ENCODE measurements around the gene TEX53.

Gene TEX53

GRCh38 chr9:114662081-114662989 is 4.7 kb upstream of the TEX53 start:
- Histone ChIP-seq H3K4me3 (ENCODE audit: low read depth, low read length) (no peak overlapping the region), H3K27me3 (ENCODE audit: control insufficient read depth, insufficient read depth, low read length) (no peaks in the 10 kb centered on the region), H3K9me3 (ENCODE audit: control insufficient read depth, insufficient read depth, low read length) (no peaks in the 10 kb centered on the region), H3K4me1 (ENCODE audit: control insufficient read depth, insufficient read depth, low read length) (peaks cover 6% of the 10 kb centered on the region), H3K36me3 (ENCODE audit: control insufficient read depth, insufficient read depth, low read length) (no peaks in the 10 kb centered on the region), H3K9ac (ENCODE audit: low read depth, low read length) (no peak overlapping the region)

DNA sequence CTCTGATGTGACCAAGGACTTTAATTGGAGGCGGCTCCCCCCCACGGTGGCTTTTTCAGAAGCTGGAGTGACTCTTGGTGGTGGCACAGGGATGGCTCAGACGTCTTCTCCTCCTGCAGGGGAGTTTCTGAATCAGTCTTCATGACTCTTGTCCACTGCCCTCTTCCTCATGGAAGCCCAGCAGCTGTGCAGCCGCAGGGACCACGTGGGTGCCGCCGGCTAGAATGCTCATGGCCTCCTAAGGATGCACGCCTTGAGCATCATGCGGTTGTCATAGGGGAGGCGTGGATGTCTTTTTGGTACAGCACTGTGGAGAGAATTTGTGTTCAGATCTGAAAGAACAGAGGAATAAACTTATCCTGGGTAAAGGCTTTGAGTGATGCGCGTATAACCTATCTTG is 1.3 kb downstream of the TEX53 start:
- Histone ChIP-seq H3K4me3 (ENCODE audit: low read depth, low read length) (no peak overlapping the region), H3K36me3 (ENCODE audit: control insufficient read depth, insufficient read depth, low read length) (no peaks in the 10 kb centered on the region), H3K9ac (ENCODE audit: low read depth, low read length) (no peak overlapping the region), H3K27me3 (ENCODE audit: control insufficient read depth, insufficient read depth, low read length) (no peaks in the 10 kb centered on the region), H3K9me3 (ENCODE audit: control insufficient read depth, insufficient read depth, low read length) (no peaks in the 10 kb centered on the region), H3K4me1 (ENCODE audit: control insufficient read depth, insufficient read depth, low read length) (no peaks in the 10 kb centered on the region)

DNA sequence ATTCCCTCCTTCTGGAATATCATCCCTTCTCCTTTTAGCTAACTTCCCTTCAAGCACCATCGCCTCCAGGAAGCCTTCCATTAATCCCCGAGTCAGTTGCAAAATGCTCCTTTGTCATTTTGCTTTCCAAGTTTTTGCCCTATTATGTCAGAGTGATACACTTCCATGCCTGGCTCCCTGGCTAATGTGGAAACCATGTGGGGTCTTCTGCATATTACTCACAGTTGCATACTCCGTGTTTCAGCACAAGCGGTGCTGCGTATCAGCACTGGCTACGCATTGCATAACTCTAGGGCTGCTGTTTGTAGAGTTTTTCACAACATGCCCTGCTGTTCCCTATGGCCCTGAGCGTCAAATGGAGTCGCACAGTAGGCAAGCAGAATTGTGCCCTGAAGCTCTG is 1.9 kb downstream of the TEX53 start:
- H3K4me1 ChIP-seq (ENCODE audit: control insufficient read depth, insufficient read depth, low read length) = no peaks in the 10 kb centered on the region
- H3K27me3 ChIP-seq (ENCODE audit: control insufficient read depth, insufficient read depth, low read length) = no peaks in the 10 kb centered on the region
- no peak overlapping the region for H3K9ac ChIP-seq (ENCODE audit: low read depth, low read length)
- no peak overlapping the region for H3K4me3 ChIP-seq (ENCODE audit: low read depth, low read length)
- H3K36me3 ChIP-seq (ENCODE audit: control insufficient read depth, insufficient read depth, low read length) = no peaks in the 10 kb centered on the region
- H3K9me3 ChIP-seq (ENCODE audit: control insufficient read depth, insufficient read depth, low read length) = no peaks in the 10 kb centered on the region

DNA sequence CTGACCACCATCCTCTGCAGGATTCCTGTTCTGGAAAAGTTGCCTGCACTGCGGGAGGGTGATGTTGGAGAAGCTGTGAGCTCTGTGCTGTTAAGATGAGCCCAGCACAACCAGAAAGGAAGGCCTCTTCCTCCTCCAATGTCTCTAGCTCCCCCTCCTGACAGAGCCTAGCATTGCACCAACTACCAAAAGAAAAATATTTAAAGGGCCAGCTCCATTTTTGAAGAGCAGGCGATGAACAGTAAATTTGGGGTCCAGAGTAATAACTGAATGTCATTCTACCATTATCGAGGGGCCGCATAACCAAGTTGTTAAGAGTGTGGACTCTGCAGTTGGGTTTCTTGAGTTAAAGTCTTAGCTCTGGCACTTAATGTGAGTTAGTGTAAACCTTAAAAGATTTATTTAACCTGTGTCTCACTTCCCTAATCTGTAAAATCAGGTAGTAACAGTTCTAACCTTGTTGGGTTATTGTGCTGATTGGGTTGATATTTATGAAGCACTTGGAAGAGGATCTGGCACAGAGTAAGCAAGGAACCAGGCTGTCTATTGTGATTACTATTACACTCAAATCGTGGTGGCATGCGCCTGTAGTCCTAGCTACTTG is 3.9 kb downstream of the TEX53 start:
- no peak overlapping the region for H3K9ac ChIP-seq (ENCODE audit: low read depth, low read length)
- H3K4me3 ChIP-seq (ENCODE audit: low read depth, low read length) = no peak overlapping the region

DNA sequence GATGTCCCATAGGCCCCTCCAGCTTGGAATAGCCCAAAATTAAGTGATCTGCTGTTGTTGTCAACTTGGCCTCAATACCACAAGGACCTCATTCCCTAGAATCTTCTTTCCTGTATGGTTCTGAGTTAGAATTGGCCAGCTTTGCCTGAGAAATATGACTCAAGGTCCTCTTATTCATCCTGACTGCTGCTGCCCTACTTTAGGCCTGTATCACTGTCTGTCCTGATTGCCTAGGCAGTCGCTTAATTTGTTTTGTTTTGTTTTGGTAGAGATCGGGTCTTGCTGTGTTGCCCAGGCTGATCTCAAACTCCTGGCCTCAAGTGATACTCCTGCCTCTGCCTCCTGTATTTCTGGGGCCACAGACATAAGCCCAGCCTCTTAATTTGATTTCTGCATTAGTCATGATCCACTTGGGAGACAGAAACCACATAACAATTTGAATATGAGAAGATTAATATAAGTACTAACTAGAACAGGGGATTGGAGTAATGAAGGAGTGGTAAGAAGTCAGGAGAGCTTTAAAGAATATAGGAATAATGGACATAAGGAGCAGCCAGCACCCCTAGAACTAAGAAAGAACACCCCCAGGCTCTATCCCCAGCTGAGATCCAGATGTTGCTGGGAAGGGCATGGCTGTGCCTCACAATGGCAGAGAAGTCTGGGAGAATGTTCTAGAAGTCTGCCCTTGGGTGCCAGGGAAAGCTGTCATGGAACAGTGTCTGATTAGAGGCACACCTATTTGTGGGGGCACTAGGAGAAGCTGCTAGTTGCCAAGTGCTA is 4.6 kb downstream of the TEX53 start:
- Histone ChIP-seq H3K36me3 (ENCODE audit: control insufficient read depth, insufficient read depth, low read length) (no peaks in the 10 kb centered on the region), H3K27me3 (ENCODE audit: control insufficient read depth, insufficient read depth, low read length) (no peaks in the 10 kb centered on the region), H3K4me1 (ENCODE audit: control insufficient read depth, insufficient read depth, low read length) (no peaks in the 10 kb centered on the region), H3K9ac (ENCODE audit: low read depth, low read length) (no peak overlapping the region), H3K9me3 (ENCODE audit: control insufficient read depth, insufficient read depth, low read length) (no peaks in the 10 kb centered on the region), H3K4me3 (ENCODE audit: low read depth, low read length) (no peak overlapping the region)

More for the DNA sequence above, 3.9 kb downstream of the TEX53 start:
- Histone ChIP-seq H3K9me3 (ENCODE audit: control insufficient read depth, insufficient read depth, low read length) (no peaks in the 10 kb centered on the region), H3K4me1 (ENCODE audit: control insufficient read depth, insufficient read depth, low read length) (no peaks in the 10 kb centered on the region), H3K27me3 (ENCODE audit: control insufficient read depth, insufficient read depth, low read length) (no peaks in the 10 kb centered on the region), H3K36me3 (ENCODE audit: control insufficient read depth, insufficient read depth, low read length) (no peaks in the 10 kb centered on the region)

- no peaks in the 10 kb centered on the region for H3K4me1 ChIP-seq (ENCODE audit: control insufficient read depth, insufficient read depth, low read length)
- H3K4me3 ChIP-seq (ENCODE audit: low read depth, low read length) = no peak overlapping the region
- H3K36me3 ChIP-seq (ENCODE audit: control insufficient read depth, insufficient read depth, low read length) = peaks cover 14% of the 10 kb centered on the region
- H3K9ac ChIP-seq (ENCODE audit: low read depth, low read length) = no peak overlapping the region
- H3K27me3 ChIP-seq (ENCODE audit: control insufficient read depth, insufficient read depth, low read length) = no peaks in the 10 kb centered on the region
- no peaks in the 10 kb centered on the region for H3K9me3 ChIP-seq (ENCODE audit: control insufficient read depth, insufficient read depth, low read length)
Measured at GRCh38 chr9:114643896-114644295, 13.7 kb downstream of the TEX53 start.

- no peaks in the 10 kb centered on the region for H3K27me3 ChIP-seq (ENCODE audit: control insufficient read depth, insufficient read depth, low read length)
- peaks cover 18% of the 10 kb centered on the region for H3K36me3 ChIP-seq (ENCODE audit: control insufficient read depth, insufficient read depth, low read length)
- no peak overlapping the region for H3K9ac ChIP-seq (ENCODE audit: low read depth, low read length)
- H3K4me3 ChIP-seq (ENCODE audit: low read depth, low read length) = no peak overlapping the region
- no peaks in the 10 kb centered on the region for H3K9me3 ChIP-seq (ENCODE audit: control insufficient read depth, insufficient read depth, low read length)
- H3K4me1 ChIP-seq (ENCODE audit: control insufficient read depth, insufficient read depth, low read length) = no peaks in the 10 kb centered on the region
Measured at GRCh38 chr9:114643001-114643400, 14.6 kb downstream of the TEX53 start.

DNA sequence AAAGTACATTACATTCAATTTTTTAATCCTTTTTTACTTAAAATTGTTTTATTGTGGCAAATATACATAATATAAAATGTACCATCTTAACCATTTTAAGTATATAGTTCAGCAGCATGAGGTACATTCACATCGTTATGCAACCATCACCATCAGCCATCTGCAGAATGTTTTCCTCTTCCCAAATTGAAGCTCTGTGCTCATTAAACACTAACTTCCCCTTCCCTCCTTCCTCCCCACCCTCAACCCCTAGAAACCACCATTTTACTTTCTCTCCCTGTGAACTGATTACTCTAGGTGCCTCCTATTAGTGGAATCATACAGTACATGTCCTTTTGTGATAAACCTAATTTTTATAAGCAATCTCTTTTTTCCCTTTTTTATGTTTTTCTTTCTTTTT is 15.6 kb downstream of the TEX53 start:
- Histone ChIP-seq H3K36me3 (ENCODE audit: control insufficient read depth, insufficient read depth, low read length) (peaks cover 18% of the 10 kb centered on the region), H3K9me3 (ENCODE audit: control insufficient read depth, insufficient read depth, low read length) (no peaks in the 10 kb centered on the region), H3K27me3 (ENCODE audit: control insufficient read depth, insufficient read depth, low read length) (no peaks in the 10 kb centered on the region), H3K4me1 (ENCODE audit: control insufficient read depth, insufficient read depth, low read length) (no peaks in the 10 kb centered on the region), H3K9ac (ENCODE audit: low read depth, low read length) (no peak overlapping the region), H3K4me3 (ENCODE audit: low read depth, low read length) (no peak overlapping the region)

GRCh38 chr9:114638404-114638803 is 19.2 kb downstream of the TEX53 start:
- no peaks in the 10 kb centered on the region for H3K9me3 ChIP-seq (ENCODE audit: control insufficient read depth, insufficient read depth, low read length)
- no peak overlapping the region for H3K9ac ChIP-seq (ENCODE audit: low read depth, low read length)
- no peaks in the 10 kb centered on the region for H3K27me3 ChIP-seq (ENCODE audit: control insufficient read depth, insufficient read depth, low read length)
- peaks cover 8% of the 10 kb centered on the region for H3K36me3 ChIP-seq (ENCODE audit: control insufficient read depth, insufficient read depth, low read length)
- no peaks in the 10 kb centered on the region for H3K4me1 ChIP-seq (ENCODE audit: control insufficient read depth, insufficient read depth, low read length)
- no peak overlapping the region for H3K4me3 ChIP-seq (ENCODE audit: low read depth, low read length)

DNA sequence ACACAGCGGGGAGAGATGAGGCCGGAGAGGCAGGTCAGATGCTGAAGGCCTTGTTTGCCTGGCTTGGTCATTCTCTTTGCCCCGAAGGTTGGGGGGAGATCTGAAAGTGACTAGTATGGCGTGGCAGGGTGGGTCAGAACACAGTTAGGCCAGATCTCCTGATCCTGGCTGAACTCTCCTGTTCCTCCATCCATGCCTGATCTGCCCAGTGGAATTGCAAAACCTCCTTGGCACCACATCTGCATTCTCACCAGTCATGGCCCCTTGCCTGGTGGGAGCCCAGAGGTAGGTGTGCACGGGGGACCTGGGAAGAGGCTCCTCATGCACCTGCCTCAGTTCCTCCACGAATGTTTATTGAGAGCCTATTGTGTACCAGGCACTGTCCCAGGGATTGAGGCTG is 23.2 kb downstream of the TEX53 start:
- H3K36me3 ChIP-seq (ENCODE audit: control insufficient read depth, insufficient read depth, low read length) = peaks cover 3% of the 10 kb centered on the region
- H3K4me3 ChIP-seq (ENCODE audit: low read depth, low read length) = no peak overlapping the region
- H3K9ac ChIP-seq (ENCODE audit: low read depth, low read length) = no peak overlapping the region
- H3K9me3 ChIP-seq (ENCODE audit: control insufficient read depth, insufficient read depth, low read length) = no peaks in the 10 kb centered on the region
- H3K27me3 ChIP-seq (ENCODE audit: control insufficient read depth, insufficient read depth, low read length) = no peaks in the 10 kb centered on the region
- no peaks in the 10 kb centered on the region for H3K4me1 ChIP-seq (ENCODE audit: control insufficient read depth, insufficient read depth, low read length)

GRCh38 chr9:114633438-114634089 is 24.0 kb downstream of the TEX53 start:
- Histone ChIP-seq H3K4me3 (ENCODE audit: low read depth, low read length) (no peak overlapping the region), H3K9ac (ENCODE audit: low read depth, low read length) (no peak overlapping the region), H3K4me1 (ENCODE audit: control insufficient read depth, insufficient read depth, low read length) (no peaks in the 10 kb centered on the region), H3K9me3 (ENCODE audit: control insufficient read depth, insufficient read depth, low read length) (no peaks in the 10 kb centered on the region), H3K27me3 (ENCODE audit: control insufficient read depth, insufficient read depth, low read length) (no peaks in the 10 kb centered on the region), H3K36me3 (ENCODE audit: control insufficient read depth, insufficient read depth, low read length) (peaks cover 2% of the 10 kb centered on the region)

All from iPS-15b (cell line).